Retinal pigment epithelial cell (primary cell): ENCODE measurements around the gene CAND2.

Experiments used
- DNase-seq: peaks from one replicate; pipeline ENCODE4 v3.0.0-alpha.2; 2010; ENCODE audit warnings: low read depth
- H3K4me3 ChIP-seq: 2 replicates; pipeline ENCODE4 v1.5.1; 2011; ENCODE audit warnings: mild to moderate bottlenecking, low read length, control low read depth, moderate library complexity
- CTCF ChIP-seq: conservative IDR thresholded peaks from 2 replicates; pipeline ENCODE4 v1.5.1; 2011; ENCODE audit warnings: low read depth, low read length, control low read depth, inconsistent platforms

Gene CAND2

GRCh38 chr3:12812812-12813211, 16.3 kb downstream of the CAND2 start:
- no peak for TF ChIP-seq CTCF
- DNase-seq = no peak
- no peak overlapping the region for H3K4me3 ChIP-seq

GRCh38 chr3:12813967-12814366, 17.5 kb downstream of the CAND2 start:
- DNase-seq = no peak
- no peak overlapping the region for H3K4me3 ChIP-seq
- no peak for TF ChIP-seq CTCF

GRCh38 chr3:12815078-12815477, 18.6 kb downstream of the CAND2 start:
- no peak for DNase-seq
- no peak overlapping the region for H3K4me3 ChIP-seq
- TF ChIP-seq CTCF = no peak

GRCh38 chr3:12815719-12816118, 19.2 kb downstream of the CAND2 start:
- no peak for DNase-seq
- peak; percentile 12 for TF ChIP-seq CTCF
- no peak overlapping the region for H3K4me3 ChIP-seq

GRCh38 chr3:12816521-12817342, 20.3 kb downstream of the CAND2 start:
- no peak overlapping the region for H3K4me3 ChIP-seq
- no peak for DNase-seq
- TF ChIP-seq CTCF = no peak

- DNase-seq = no peak
- H3K4me3 ChIP-seq = no peak overlapping the region
- no peak for TF ChIP-seq CTCF
Observed at GRCh38 chr3:12817343-12817710, 20.8 kb downstream of the CAND2 start.

- DNase-seq = no peak
- H3K4me3 ChIP-seq = no peak overlapping the region
- TF ChIP-seq CTCF = no peak
Observed at GRCh38 chr3:12818273-12818672, 21.8 kb downstream of the CAND2 start.
